ENCODE data around the gene ZNF329. TPM values are rescaled to one million over a fixed set of nuclear protein-coding genes. Genes with fewer than 3 reads are reported as not detected.
A peak's percentile ranks its signal among the peaks of the same experiment; 100 is the strongest.

Gene ZNF329
- total and polyA plus RNA-seq, 2 of the 8 experiments (the other 6 are each of a cell fraction or from before 2014, with no cell fraction given): 5.8 to 11.2 TPM

DNA sequence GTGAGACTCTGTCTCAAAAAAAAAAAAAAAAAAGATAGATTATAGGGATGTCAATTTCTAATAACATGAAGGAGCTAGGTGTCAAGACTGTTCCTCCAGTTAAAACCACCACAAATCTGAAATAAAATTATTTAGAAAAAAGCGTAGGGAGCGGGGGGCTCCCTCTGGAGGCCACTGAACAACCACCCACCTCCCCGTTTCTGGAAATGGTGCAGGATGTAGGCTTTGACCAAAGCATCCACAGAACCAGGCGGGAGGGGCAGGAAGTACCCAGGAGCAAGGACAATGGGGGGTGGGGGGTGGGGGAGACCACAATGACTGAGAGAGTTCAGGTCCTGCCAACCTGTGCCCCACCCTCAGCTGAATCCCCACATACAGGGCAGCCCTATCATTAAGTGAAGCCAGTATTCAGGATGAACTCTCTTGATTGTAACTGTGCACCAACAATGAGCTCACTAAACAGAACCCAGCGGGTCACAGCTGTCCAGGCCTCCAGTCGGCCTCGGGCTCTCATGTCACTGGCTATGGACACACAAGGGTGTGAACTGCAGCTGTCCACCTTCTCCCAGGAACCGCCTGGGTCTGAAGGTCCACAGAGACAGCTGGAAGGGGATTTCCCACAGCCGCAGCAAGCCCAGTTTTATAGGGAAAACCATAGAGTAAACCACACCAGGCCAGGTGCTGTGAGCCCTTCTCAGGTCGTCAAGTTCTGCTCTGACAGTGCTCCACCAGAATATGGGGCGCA lies 59.2 kb downstream of the ZNF329 start:
- H4K8ac ChIP-seq (ENCODE audit: extremely low read depth, insufficient read depth, low read length): peak overlapping the region; percentile 22; the same call in 1 of the 2 replicates
- H2AK5ac ChIP-seq (ENCODE audit: low read depth, low read length): no peak overlapping the region
- POLR2A ChIA-PET (ENCODE audit: partially characterized antibody): interaction anchor here (0.6 to 2.1 kb wide), 9 partner anchors 8 to 92 kb away, joined by 3 to 13 read pairs (median 5); partner anchors contain the start of genes ZNF135 and ZNF274
- H2BK5ac ChIP-seq (ENCODE audit: low read depth, low read length): no peak overlapping the region
- peaks cover 0 to 12% (median 5%) of the 10 kb centered on the region in 4 experiments; a peak in 4 of 8 replicates for H3K36me3 ChIP-seq (ENCODE audit: control insufficient read depth in 2 of 4, insufficient read depth in 4 of 4, low read length in 3 of 4)
- no peak overlapping the region for H3K23ac ChIP-seq (ENCODE audit: insufficient read length)
- peaks cover 0 to 3% of the 10 kb centered on the region in 2 experiments for H4K20me1 ChIP-seq (replicated peaks in 1 of 2; ENCODE audit: control insufficient read depth in 1 of 2, insufficient read depth in 2 of 2, low read length in 2 of 2)
- no peak overlapping the region for H3K4ac ChIP-seq (replicated peaks; ENCODE audit: insufficient read length, low read depth, low read length)
- 0 out of 7 replicates have a peak, but pooled peaks cover 0 to 2% (median 0%) of the 10 kb centered on the region in 4 experiments for H3K4me1 ChIP-seq (replicated peaks in 1 of 4; ENCODE audit: control insufficient read depth in 3 of 4, insufficient read depth in 4 of 4, low read length in 3 of 4)
- no peak overlapping the region for H3K56ac ChIP-seq (replicated peaks; ENCODE audit: insufficient read length, low read depth, low read length)
- H3K14ac ChIP-seq (ENCODE audit: insufficient read length): no peak overlapping the region
- H3K27ac ChIP-seq (ENCODE audit: low read depth, low read length): no peak overlapping the region
- no peak overlapping the region for H2BK15ac ChIP-seq (ENCODE audit: low read length)
- CTCF ChIA-PET (ENCODE audit: partially characterized antibody): interaction anchor here (0.6 to 5.8 kb wide), 11 partner anchors 9 to 365 kb away, joined by 3 to 43 read pairs (median 3); partner anchors contain the start of gene ZNF135
- 84% methylated on average over 11 of the region's 11 CpGs; no CpG with 5 or more reads in 1 of the 2 experiments for WGBS, 2 experiments (ENCODE audit: extremely low coverage in 1 of 2, insufficient coverage in 1 of 2, insufficient read length in 1 of 2, insufficient replicate concordance in 2 of 2, low coverage in 1 of 2, low lambda C conversion rate in 2 of 2, missing lambda C conversion rate in 1 of 2)
- H2AFZ ChIP-seq (ENCODE audit: low read length): no peak overlapping the region
- no peak overlapping the region for H2BK20ac ChIP-seq (ENCODE audit: low read length)
- H3K4me2 ChIP-seq (ENCODE audit: insufficient read depth in 1 of 2, low read depth in 2 of 2, low read length in 2 of 2): no peak overlapping the region; a peak in 1 of 4 replicates
- H4K5ac ChIP-seq (ENCODE audit: insufficient read length, low read depth, low read length): no peak overlapping the region
- H3K79me2 ChIP-seq (ENCODE audit: control insufficient read depth in 1 of 2, insufficient read depth in 2 of 2, low read length in 2 of 2): peaks cover 0 to 5% of the 10 kb centered on the region in 2 experiments; a peak in 1 of 4 replicates
- H2BK12ac ChIP-seq (ENCODE audit: low read depth, low read length): no peak overlapping the region
- H4K91ac ChIP-seq (replicated peaks; ENCODE audit: insufficient read length, low read length): no peak overlapping the region
- no peak overlapping the region for H2BK120ac ChIP-seq (replicated peaks; ENCODE audit: low read depth, low read length)
- no peaks in the 10 kb centered on the region for H3K9me3 ChIP-seq (ENCODE audit: insufficient read depth in 2 of 2, low read depth in 1 of 2, low read length in 1 of 2)
- H3K18ac ChIP-seq (ENCODE audit: extremely low read depth, low read length): no peak overlapping the region
- no peak overlapping the region for H3K4me3 ChIP-seq (ENCODE audit: extremely low read depth in 1 of 4, insufficient read depth in 2 of 4, low read depth in 3 of 4, low read length in 4 of 4)
- DNase-seq (ENCODE audit: low read depth in 1 of 2, low spot score in 2 of 2) (no peak), FAIRE-seq (no peak)
- H3K9ac ChIP-seq (replicated peaks in 1 of 4; ENCODE audit: extremely low read depth in 1 of 4, low read depth in 3 of 4, low read length in 3 of 4): no peak overlapping the region
- H3K23me2 ChIP-seq (ENCODE audit: low read depth, low read length): no peaks in the 10 kb centered on the region
- H3K79me1 ChIP-seq (ENCODE audit: low read depth, low read length): peaks cover 4% of the 10 kb centered on the region; the same call in 1 of the 2 replicates
- no peaks in the 10 kb centered on the region for H3K27me3 ChIP-seq (replicated peaks in 1 of 4; ENCODE audit: control insufficient read depth in 3 of 4, extremely low read depth in 1 of 4, insufficient read depth in 3 of 4, low read length in 3 of 4)
- TF ChIP-seq RAD21 (IDR thresholded peaks at IDR 0.05 in 1 of 2, conservative IDR thresholded peaks at IDR 0.05 in 1 of 2; ENCODE audit: low read depth in 2 of 2, low read length in 2 of 2): peak; percentile 27 to 31; a peak in 2 of 4 replicates
- TF ChIP-seq CEBPB (IDR thresholded peaks at IDR 0.05; ENCODE audit: low read depth, low read length): no peak
- TF ChIP-seq JUND (IDR thresholded peaks at IDR 0.05; ENCODE audit: low read length): no peak
- no peak for TF ChIP-seq TCF12 (IDR thresholded peaks at IDR 0.05; ENCODE audit: low read depth, low read length)
- no peak for TF ChIP-seq SIX5 (IDR thresholded peaks at IDR 0.05; ENCODE audit: low read depth, low read length)
- TF ChIP-seq SP2 (IDR thresholded peaks at IDR 0.05; ENCODE audit: low read length): no peak
- no peak for TF ChIP-seq FOSL1 (IDR thresholded peaks at IDR 0.05; ENCODE audit: insufficient read depth, low read depth, low read length)
- TF ChIP-seq ASH2L (IDR thresholded peaks at IDR 0.05; ENCODE audit: low read length): no peak
- TF ChIP-seq BRCA1 (IDR thresholded peaks at IDR 0.05; ENCODE audit: low read depth, low read length): no peak
- TF ChIP-seq SIN3A (conservative IDR thresholded peaks at IDR 0.05 in 1 of 2, IDR thresholded peaks at IDR 0.05 in 1 of 2; ENCODE audit: low read depth in 1 of 2, low read length in 2 of 2): no peak
